ENCODE measurements around the gene LGALS7B.
A peak's percentile ranks its signal among the peaks of the same experiment; 100 is the strongest.
"Not testable (repeated sequence)": the region's sequence is repeated elsewhere in the genome, so short reads cannot be mapped to it uniquely, and the experiment has no call there.

Gene LGALS7B

DNA sequence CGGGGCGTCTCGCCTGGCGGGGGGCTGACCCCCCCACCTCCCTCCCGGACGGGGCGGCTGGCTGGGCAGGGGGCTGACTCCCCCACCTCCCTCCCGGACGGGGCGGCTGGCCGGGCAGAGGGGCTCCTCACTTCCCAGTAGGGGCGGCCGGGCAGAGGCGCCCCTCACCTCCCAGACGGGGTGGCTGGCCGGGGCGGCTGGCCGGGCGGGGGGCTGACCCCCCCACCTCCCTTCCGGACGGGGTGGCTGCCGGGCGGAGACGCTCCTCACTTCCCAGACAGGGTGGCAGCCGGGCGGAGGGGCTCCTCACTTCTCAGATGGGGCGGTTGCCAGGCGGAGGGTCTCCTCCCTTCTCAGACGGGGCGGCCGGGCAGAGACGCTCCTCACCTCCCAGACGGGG, 8.8 kb downstream of the LGALS7B start:
- DNase-seq (ENCODE audit: low read depth): not testable (repeated sequence)

DNA sequence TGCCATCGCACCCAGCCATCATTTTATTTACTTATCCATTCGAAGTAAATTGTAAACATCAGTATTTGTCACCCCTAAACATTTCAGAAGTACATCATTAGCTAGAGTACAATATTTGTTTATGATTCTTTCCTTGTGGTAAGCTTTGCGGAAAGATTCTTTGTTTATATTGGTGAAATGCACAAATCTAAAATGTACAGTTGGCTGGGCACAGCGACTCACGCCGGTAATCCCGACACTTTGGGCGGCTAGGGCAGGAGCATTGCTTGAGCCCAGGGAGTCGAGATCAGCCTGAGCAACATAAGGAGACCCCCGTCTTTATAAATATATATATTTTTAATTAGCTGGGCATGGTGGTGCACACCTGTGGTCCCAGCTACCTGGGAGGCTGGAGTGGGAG, 10.1 kb downstream of the LGALS7B start:
- no peak for DNase-seq (ENCODE audit: low read depth)

DNA sequence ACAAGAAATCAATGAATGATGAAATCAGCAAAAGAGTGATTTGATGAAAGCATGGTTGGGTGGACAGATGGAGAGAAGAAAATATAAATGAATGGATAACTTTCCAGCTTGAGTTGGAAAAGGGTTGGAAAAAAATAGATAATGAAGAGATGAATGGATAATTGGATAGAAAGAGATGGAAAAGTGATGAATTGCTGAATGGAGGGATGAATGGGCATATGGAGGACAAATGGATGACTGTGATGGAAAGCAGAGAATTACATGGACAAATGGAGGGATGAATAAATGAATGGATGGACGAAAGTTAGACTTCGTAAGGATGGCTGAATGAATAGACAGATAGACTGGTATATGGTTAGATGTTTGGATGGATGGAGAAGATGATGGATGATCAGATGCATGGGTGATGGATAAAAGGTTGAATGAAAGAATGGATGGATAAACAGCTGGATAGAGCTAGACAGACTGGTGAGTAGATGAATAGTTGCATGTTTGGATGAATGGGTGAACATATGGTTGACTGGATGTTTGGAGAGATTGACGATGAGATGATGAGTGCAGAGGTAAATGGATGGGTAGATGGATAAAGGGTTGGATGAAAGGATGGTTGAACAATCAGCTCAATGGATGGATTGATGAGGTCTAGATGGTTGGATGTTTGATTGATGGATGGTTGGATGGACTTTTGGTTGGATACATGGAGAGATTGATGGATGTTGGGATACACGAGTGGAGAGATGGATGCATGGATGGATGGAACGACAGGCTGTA, 11.8 kb downstream of the LGALS7B start:
- no peak for DNase-seq (ENCODE audit: low read depth)

DNA sequence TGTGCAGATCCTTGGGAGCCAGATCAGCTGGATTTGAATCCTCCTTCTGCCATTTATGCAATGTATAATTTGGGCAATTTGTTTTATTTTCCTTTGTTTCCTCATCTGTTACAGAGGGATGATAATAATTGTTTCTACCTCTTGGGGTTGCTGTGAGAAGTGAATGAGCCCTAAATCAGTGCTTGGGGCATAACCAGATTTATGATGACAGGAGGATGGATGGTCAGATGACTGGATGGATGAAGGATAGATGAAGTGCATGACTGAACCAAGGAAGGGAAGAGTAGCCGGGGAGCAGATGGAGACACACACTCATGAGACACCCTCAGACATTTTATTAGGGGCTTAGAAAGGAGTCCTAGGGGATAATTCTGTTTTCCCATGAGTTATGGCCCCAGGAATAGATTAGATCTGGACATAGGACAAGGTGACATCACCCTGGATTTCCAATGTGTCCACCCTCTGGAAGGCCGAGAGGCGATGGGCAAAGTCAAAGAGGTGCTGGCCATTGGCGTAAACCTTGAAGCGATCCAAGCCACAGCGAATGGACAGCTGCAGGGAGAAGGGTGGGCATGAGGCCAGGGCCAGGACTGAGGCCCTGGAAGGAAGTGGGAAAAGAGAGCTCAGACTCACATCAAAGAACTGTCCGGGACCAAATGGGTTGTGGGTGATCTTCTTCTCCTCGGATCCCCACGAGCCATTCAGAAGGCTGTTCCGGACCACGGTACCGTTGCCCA, 12.5 kb downstream of the LGALS7B start:
- no peak for DNase-seq (ENCODE audit: low read depth)

DNA sequence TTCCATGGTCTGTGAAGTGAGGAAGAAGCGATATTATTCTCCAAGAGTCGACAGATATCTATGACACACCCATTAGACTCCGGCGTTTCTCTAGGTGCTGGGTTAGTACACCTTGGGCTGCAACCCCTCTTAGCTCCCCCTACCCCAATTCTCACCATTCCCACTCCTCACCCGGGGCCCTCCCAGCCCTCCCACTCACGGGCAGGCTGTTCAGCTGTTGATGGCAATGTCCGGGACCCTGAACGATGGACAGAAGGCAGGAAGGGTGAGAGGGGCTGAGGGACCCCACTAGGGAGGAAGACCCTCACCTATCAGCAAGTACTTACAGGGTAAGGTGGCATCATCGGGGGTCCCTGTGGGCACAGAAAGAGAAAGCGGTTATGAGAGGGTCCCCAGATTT, 14.5 kb downstream of the LGALS7B start:
- DNase-seq (ENCODE audit: low read depth): no peak

DNA sequence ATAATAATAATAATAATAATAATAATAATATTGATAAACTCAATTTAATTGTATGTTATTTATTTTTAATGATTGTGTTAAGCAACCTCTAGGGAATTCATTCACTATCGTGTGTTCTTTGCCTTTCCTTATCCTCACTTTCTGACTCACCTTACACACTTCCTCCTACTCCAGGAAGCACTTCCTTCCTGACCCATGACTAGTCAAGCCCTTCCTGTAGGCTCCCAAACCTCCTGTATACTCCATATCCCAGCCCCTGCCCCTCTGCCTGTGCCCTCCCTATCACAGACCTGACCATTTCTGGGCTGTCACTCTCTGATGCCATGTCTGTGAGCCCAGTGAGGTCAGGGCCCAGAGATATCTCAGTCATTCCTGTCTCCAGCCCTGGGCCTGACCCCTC, 16.2 kb downstream of the LGALS7B start:
- DNase-seq (ENCODE audit: low read depth): no peak

GRCh38 chr19:38806371-38806770, 17.4 kb downstream of the LGALS7B start:
- no peak for DNase-seq (ENCODE audit: low read depth)

DNA sequence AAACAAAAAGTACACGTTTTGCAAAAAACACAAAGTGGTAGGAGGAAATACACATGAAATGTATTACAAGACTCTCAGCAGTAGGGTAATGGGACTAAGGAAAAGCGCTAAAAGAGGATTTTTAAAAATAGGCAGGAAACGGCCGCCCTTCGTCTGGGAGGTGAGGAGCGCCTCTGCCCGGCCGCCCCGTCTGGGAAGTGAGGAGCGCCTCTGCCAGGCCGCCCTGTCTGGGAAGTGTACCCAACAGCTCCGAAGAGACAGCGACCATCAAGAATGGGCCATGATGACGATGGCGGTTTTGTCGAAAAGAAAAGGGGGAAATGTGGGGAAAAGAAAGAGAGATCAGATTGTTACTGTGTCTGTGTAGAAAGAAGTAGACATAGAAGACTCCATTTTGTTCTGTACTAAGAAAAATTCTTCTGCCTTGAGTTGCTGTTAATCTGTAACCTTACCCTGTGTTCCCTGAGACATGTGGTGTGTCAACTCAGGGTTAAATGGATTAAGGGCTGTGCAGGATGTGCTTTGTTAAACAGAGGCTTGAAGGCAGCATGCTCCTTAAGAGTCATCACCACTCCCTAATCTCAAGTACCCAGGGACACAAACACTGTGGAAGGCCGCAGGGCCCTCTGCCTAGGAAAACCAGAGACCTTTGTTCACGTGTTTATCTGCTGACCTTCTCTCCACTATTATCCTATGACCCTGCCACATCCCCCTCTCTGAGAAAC, 18.5 kb downstream of the LGALS7B start:
- peak; percentile 64 for DNase-seq (ENCODE audit: low read depth)

DNA sequence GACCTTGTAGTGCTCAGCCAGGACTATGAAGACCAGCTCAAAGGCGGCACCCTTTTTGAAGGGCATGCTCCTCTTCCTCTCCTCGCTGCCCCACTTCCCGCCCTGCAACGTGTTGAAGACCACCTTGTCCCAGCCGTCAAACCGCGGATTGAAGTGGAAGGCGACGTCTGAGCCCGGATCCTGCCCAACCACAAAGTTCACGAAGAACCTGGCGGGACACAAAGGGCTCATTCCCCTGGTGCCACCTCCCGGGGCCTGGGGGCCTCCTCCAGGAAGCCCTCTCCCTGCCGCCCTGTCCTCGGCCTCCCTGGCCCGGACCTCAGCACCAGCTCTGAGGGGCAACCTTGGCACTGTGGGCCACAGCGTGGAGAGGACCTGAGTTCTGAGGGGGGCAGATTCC, 19.7 kb downstream of the LGALS7B start:
- no peak for DNase-seq (ENCODE audit: low read depth)

- no peak for DNase-seq (ENCODE audit: low read depth)
These were observed 20.7 kb downstream of the LGALS7B start for GRCh38 chr19:38809592-38810252.

GRCh38 chr19:38812009-38812840, 23.2 kb downstream of the LGALS7B start:
- DNase-seq (ENCODE audit: low read depth): no peak

- no peak for DNase-seq (ENCODE audit: low read depth)
These were observed 23.9 kb downstream of the LGALS7B start, which contains the start of gene LGALS4 for GRCh38 chr19:38812841-38813320. LGALS4 (minus strand) TSS chr19:38812945; CDS start chr19:38812886, 59 bp downstream.

GRCh38 chr19:38813323-38813722, 24.3 kb downstream of the LGALS7B start:
- no peak for DNase-seq (ENCODE audit: low read depth)

DNA sequence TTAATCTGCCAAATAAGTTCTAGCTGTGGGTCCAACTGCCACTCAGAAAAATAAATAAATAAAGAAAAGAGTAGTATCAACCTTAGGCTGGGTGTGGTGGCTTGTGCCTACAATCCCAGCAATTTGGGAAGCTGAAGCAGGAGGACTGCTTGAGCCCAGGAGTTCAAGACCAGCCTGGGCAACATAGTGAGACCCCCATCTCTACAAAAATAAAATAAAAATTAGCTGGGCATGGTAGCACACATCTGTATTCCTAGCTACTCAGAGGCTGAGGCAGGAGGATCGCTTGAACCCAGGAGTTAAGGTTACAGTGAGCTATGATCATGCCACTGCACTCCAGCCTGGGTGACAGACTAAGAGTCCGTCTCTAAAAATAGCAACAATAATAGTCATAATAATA, 24.9 kb downstream of the LGALS7B start:
- DNase-seq (ENCODE audit: low read depth): not testable (repeated sequence)

GRCh38 chr19:38815059-38816001, 26.3 kb downstream of the LGALS7B start:
- DNase-seq (ENCODE audit: low read depth): no peak

DNA sequence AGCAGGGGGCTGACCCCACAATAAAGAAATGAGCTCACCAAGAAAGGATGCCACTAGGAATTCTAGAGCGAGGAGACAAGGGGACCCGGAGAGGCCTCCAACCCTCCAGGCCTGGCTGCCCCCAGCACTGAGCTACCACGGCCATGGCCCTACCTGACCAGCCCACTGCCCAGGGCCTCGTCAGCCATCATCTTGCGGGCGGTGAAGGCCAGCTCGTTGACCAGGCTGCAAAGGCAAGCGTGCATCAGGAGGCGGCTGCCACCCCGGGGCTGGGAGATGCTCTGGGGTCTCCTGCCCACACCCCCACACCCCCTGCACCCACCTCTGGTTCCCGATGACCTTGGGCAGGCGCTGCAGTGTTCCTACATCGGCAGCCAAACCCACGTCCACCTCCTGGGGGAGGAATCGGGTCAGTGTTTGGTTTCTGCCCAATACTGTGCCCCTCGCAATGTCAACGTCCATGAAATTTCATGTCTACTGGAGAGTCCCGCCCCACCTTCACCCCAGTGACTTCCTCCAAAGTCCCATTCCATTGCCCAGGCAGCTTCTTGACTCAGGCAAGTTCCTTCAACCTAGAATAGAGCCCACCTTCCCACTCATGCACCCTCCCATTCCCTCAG, 27.2 kb downstream of the LGALS7B start:
- DNase-seq (ENCODE audit: low read depth): no peak

GRCh38 chr19:38817081-38817480, 28.1 kb downstream of the LGALS7B start:
- no peak for DNase-seq (ENCODE audit: low read depth)

GRCh38 chr19:38819231-38819920, 30.4 kb downstream of the LGALS7B start:
- no peak for DNase-seq (ENCODE audit: low read depth)
